Spleen (tissue), 11 donors: Measurements from ENCODE around the gene CCDC88B. TPM values are rescaled to one million over a fixed set of nuclear protein-coding genes. Genes with fewer than 3 reads are reported as not detected.

Experiments used
- DNase-seq: peaks from one replicate; pipeline ENCODE4 v3.0.0-alpha.2; 2020
- H3K27ac ChIP-seq, 8 donors: fragments of 200-600 bp; sonication (generic) in 7 of 8; 1 replicate in 4 of 8; 2 replicates in 4 of 8; pipeline versions ENCODE4 v1.5.0 to v1.8.0; 2016 to 2021; ENCODE audit warnings: inconsistent platforms in 4 of 8, mild to moderate bottlenecking in 4 of 8, moderate library complexity in 1 of 8
- H3K27me3 ChIP-seq, 7 donors: fragments of 200-600 bp; sonication (generic) in 6 of 7; replicated peaks in 1 of 7; 1 replicate in 4 of 7; 2 replicates in 3 of 7; pipeline versions ENCODE4 v1.5.0 to v1.8.0; 2016 to 2021; ENCODE audit warnings: inconsistent platforms in 3 of 7, mild to moderate bottlenecking in 1 of 7
- H3K36me3 ChIP-seq, 6 donors: fragments of 200-600 bp; sonication (generic) in 5 of 6; 1 replicate in 4 of 6; 2 replicates in 2 of 6; pipeline versions ENCODE4 v1.5.0 to v1.8.0; 2016 to 2021; ENCODE audit warnings: inconsistent platforms in 2 of 6
- H3K4me1 ChIP-seq, 6 donors: fragments of 200-600 bp; sonication (generic) in 5 of 6; 1 replicate in 3 of 6; 2 replicates in 3 of 6; pipeline versions ENCODE4 v1.5.0 to v1.8.0; 2016 to 2021; ENCODE audit warnings: inconsistent platforms in 3 of 6
- H3K4me3 ChIP-seq, 8 donors: fragments of 200-600 bp; sonication (generic) in 7 of 8; 1 replicate in 4 of 8; 2 replicates in 4 of 8; pipeline versions ENCODE4 v1.5.0 to v1.8.0; 2016 to 2021; ENCODE audit warnings: inconsistent platforms in 4 of 8, mild to moderate bottlenecking in 4 of 8, moderate library complexity in 2 of 8
- H3K9me3 ChIP-seq, 8 donors: fragments of 200-600 bp; sonication (generic) in 7 of 8; 1 replicate in 4 of 8; 2 replicates in 4 of 8; pipeline versions ENCODE4 v1.5.0 to v1.8.0; 2016 to 2021; ENCODE audit warnings: inconsistent platforms in 4 of 8
- POLR2A ChIP-seq, 3 donors: fragments of 450-650 bp; IDR thresholded peaks; one replicate each; pipeline ENCODE4 v1.5.1; 2017; ENCODE audit warnings: antibody characterized with exemption in 3 of 3, mild to moderate bottlenecking in 1 of 3
- POLR2AphosphoS5 ChIP-seq, 3 donors: sonication (generic); formaldehyde crosslinking; IDR thresholded peaks; one replicate each; pipeline ENCODE4 v1.5.1; 2017; ENCODE audit warnings: antibody characterized with exemption in 3 of 3
- WGBS, 5 donors: extraction: QIAGEN DNeasy Blood & Tissue Kit in 3 of 5; methylation state at CpG; one replicate each; pipeline versions ENCODE4 v1.1.5 to v1.1.7; 2013 to 2018; 5-methylcytosine and 5-hydroxymethylcytosine counted together
- intact Hi-C: fragments of 100-400 bp; cut with DNase I; formaldehyde crosslinking; loops from one replicate; pipeline ENCODE4 v1.15.0; 2023; ENCODE audit warnings: low total_unique reads
- polyA plus RNA-seq, 3 donors: library from polyadenylated mRNA; stranded (reverse); fragments of 200-250 nt; gene quantifications; one replicate each; pipeline ENCODE4 v1.2.1, GENCODE V29; 2013
- total RNA-seq, 7 donors: library from RNA; depleted of rRNA in 3 of 7; stranded (reverse); fragments of >200 nt in 3 of 7; fragmentation: NEBNext Ultra II Directional in 4 of 7; extraction: Animal tissue kit (Norgen Biotek cat#: 25700) in 4 of 7; gene quantifications; one replicate each; pipeline versions ENCODE4 v1.1.0 to v1.2.1, GENCODE V29; 2016 to 2021
- TF ChIP-seq, protein P1 (sequence below), 11 experiments: fragments of 200-600 bp in 7 of 11; fragments of 450-650 bp in 4 of 11; sonication (generic) in 4 of 11; IDR thresholded peaks in 8 of 11; conservative IDR thresholded peaks in 3 of 11; 1 replicate in 7 of 11; 2 replicates in 4 of 11; pipeline versions ENCODE4 v1.4.0 to v1.8.0; 2016 to 2021; ENCODE audit warnings: antibody characterized with exemption in 11 of 11, inconsistent platforms in 4 of 11, mild to moderate bottlenecking in 1 of 11
- donor health status: healthy with polysubstance abuse.
- donor health status: DM: no; HTN: no; CAD: no; lungs with moderate emphysema.
- donor health status: DM: no; HTN: no; CAD: no.
- donor health status: Bipolar disorder and iron deficiency.
- donor health status: healthy.
- donor health status: DM: no; HTN: no; CAD: no.
- donor health status: DM: yes; HTN: yes; CAD: no.

The CCDC88B gene
- total and polyA plus RNA-seq, 10 donors, result 64.3 to 638 (median 106) TPM

DNA sequence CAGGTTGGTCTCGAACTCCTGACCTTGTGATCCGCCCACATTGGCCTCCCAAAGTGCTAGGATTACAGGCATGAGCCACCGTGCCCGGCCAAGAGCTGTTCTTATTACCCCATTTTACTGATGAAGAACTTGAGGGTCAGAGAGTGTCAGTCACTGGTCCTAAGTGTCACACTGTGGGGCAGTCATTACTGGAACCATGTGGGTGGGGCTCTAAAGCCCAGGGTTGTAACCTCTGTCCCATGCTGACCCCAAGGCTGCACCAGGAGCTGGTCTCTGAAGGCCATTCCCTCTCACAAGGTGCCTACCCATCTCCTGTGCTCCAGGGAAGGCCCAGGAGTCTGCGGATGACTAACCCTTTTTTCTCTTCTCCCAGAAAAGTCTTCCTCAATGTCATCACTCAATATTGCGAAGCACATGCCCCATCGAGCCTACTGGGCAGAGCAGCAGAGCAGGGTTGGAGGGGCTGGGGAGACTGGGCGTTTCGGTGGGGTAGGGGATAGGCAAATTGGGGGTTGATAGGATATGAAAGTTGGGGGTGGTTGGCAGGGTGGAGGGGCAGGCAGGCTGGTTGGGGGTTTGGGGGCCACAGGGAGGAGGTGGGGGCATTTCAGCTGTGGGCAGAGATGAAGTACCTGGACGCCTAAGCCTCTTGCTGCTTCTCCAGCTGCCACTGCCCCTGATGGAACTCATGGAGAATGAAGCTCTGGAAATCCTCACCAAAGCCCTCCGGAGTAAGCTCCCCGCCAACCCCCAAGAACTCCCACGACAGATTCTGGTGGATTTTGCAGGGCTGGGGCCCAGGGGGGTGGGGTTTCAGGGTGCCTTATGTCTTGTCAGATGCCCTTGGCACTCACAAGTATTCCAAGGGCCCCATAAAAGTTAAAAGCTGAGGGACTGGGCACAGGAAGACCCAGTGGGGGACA is 36.6 kb upstream of the CCDC88B start:
- no peak for DNase-seq
- Histone ChIP-seq H3K27me3 (peaks cover 3 to 42% (median 30%) of the 10 kb centered on the region in 7 donors), H3K4me1 (peaks cover 42 to 77% (median 48%) of the 10 kb centered on the region in 6 donors), H3K36me3 (peaks cover 0 to 14% (median 0%) of the 10 kb centered on the region in 6 donors), H3K27ac (peak overlapping the region in 5 of 8 donors; percentile 93 to 98 (median 97)), H3K4me3 (peak overlapping the region in 2 of 8 donors; percentile 79 to 89), H3K9me3 (no peaks in the 10 kb centered on the region)
- 75 to 87% (median 84%) methylated on average over 13 of the region's 13 CpGs for WGBS, 5 donors
- no peak for TF ChIP-seq POLR2A (IDR thresholded peaks at IDR 0.05)
- TF ChIP-seq, protein P1, sequence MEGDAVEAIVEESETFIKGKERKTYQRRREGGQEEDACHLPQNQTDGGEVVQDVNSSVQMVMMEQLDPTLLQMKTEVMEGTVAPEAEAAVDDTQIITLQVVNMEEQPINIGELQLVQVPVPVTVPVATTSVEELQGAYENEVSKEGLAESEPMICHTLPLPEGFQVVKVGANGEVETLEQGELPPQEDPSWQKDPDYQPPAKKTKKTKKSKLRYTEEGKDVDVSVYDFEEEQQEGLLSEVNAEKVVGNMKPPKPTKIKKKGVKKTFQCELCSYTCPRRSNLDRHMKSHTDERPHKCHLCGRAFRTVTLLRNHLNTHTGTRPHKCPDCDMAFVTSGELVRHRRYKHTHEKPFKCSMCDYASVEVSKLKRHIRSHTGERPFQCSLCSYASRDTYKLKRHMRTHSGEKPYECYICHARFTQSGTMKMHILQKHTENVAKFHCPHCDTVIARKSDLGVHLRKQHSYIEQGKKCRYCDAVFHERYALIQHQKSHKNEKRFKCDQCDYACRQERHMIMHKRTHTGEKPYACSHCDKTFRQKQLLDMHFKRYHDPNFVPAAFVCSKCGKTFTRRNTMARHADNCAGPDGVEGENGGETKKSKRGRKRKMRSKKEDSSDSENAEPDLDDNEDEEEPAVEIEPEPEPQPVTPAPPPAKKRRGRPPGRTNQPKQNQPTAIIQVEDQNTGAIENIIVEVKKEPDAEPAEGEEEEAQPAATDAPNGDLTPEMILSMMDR (IDR thresholded peaks at IDR 0.05 in 8 of 11, conservative IDR thresholded peaks at IDR 0.05 in 3 of 11), result no peak
- TF ChIP-seq POLR2AphosphoS5 (IDR thresholded peaks at IDR 0.05), result no peak
- intact Hi-C loops, result loop anchor here (5.0 kb wide), 1 partner anchor 101 kb away; no protein-coding TSS in a partner anchor

DNA sequence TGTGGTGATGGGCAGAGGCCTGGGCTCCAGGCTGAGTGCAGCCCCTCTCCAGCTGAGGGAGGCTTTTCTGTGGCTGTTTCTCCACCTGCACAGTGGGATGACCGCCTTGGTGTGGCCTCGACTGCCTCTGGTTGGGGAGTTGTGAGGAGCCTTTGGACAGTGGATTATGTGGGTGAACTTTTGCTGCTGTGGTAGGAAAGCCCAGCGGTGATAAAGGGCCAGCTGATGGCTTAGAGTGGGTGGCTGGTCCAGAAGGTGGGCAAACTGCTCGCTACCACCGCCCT is 36.0 kb upstream of the CCDC88B start:
- Histone ChIP-seq H3K36me3 (peaks cover 0 to 20% (median 0%) of the 10 kb centered on the region in 6 donors), H3K4me1 (peaks cover 42 to 72% (median 47%) of the 10 kb centered on the region in 6 donors), H3K27ac (peak overlapping the region; percentile 71 to 98 (median 94)), H3K9me3 (no peaks in the 10 kb centered on the region), H3K27me3 (peaks cover 3 to 36% (median 24%) of the 10 kb centered on the region in 7 donors), H3K4me3 (peak overlapping the region in 6 of 8 donors; percentile 52 to 91 (median 83))
- TF ChIP-seq POLR2AphosphoS5 (IDR thresholded peaks at IDR 0.05) (no peak), POLR2A (IDR thresholded peaks at IDR 0.05) (no peak)
- TF ChIP-seq, protein P1 (IDR thresholded peaks at IDR 0.05 in 8 of 11, conservative IDR thresholded peaks at IDR 0.05 in 3 of 11), result no peak
- no peak for DNase-seq
- intact Hi-C loops, result loop anchor here (5.0 kb wide), 1 partner anchor 102 kb away; no protein-coding TSS in a partner anchor
- WGBS, 5 donors, result 35 to 55% (median 48%) methylated on average over 5 of the region's 5 CpGs; no CpG with 5 or more reads in 1 of the 5 donors

DNA sequence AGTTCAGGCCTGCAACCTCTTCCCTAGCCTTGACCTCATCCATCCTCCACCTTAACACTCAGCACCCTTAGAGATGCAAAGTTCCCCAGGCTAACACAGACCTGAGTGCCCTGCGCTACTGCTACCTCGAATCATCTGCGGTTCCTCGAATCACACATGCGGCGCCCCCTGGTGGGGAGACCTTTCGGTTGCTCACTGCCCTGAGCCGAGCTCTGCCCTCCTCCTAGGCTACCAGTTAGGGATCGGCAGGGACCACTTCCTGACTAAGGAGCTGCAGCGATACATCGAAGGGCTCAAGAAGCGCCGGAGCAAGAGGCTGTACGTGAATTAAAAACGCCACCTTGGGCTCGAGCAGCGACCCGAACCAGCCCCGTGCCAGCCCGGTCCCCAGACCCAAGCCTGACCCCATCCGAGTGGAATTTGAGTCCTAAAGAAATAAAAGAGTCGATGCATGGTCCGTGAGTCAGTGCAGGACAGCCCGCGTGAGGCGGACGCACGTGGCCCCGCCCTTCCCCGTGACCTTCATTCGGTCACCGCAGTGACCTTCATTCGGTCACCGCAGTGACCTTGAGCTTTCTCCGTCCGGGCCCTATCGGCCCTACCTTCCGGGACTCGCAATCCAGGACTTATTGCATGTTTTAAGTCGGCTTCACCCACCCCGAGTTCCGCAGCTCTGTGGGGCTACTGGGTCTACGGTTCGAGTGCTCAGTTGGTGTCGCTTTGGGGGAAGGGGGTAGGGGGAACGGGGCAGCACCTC is 35.5 kb upstream of the CCDC88B start:
- H3K4me1 ChIP-seq, result peaks cover 37 to 72% (median 42%) of the 10 kb centered on the region in 6 donors

More for the DNA sequence above, 35.5 kb upstream of the CCDC88B start:
- peak overlapping the region; percentile 71 to 98 (median 94) for H3K27ac ChIP-seq
- H3K27me3 ChIP-seq, result peaks cover 3 to 31% (median 19%) of the 10 kb centered on the region in 7 donors
- peak overlapping the region; percentile 28 to 91 (median 78) for H3K4me3 ChIP-seq
- H3K9me3 ChIP-seq, result no peaks in the 10 kb centered on the region
- H3K36me3 ChIP-seq, result peaks cover 0 to 26% (median 0%) of the 10 kb centered on the region in 6 donors
- TF ChIP-seq POLR2A (IDR thresholded peaks at IDR 0.05) (peak in 1 of 3 donors; percentile 22), POLR2AphosphoS5 (IDR thresholded peaks at IDR 0.05) (peak; percentile 28 to 69 (median 52))
- TF ChIP-seq, protein P1 (IDR thresholded peaks at IDR 0.05 in 8 of 11, conservative IDR thresholded peaks at IDR 0.05 in 3 of 11), result peak; percentile 80 to 96 (median 92)
- intact Hi-C loops, result loop anchor here (5.0 kb wide), 1 partner anchor 102 kb away; no protein-coding TSS in a partner anchor
- 0 to 1% (median 1%) methylated on average over 37 to 46 of the region's 46 CpGs for WGBS, 5 donors
- peak; percentile 98 for DNase-seq
